OCI-M1 (cell line): ENCODE measurements around the gene RXFP3.

Experiments
- DNase-seq: peaks from one replicate; lab custom pipeline; 2025; lab: John Stamatoyannopoulos, UW

The RXFP3 gene

DNA sequence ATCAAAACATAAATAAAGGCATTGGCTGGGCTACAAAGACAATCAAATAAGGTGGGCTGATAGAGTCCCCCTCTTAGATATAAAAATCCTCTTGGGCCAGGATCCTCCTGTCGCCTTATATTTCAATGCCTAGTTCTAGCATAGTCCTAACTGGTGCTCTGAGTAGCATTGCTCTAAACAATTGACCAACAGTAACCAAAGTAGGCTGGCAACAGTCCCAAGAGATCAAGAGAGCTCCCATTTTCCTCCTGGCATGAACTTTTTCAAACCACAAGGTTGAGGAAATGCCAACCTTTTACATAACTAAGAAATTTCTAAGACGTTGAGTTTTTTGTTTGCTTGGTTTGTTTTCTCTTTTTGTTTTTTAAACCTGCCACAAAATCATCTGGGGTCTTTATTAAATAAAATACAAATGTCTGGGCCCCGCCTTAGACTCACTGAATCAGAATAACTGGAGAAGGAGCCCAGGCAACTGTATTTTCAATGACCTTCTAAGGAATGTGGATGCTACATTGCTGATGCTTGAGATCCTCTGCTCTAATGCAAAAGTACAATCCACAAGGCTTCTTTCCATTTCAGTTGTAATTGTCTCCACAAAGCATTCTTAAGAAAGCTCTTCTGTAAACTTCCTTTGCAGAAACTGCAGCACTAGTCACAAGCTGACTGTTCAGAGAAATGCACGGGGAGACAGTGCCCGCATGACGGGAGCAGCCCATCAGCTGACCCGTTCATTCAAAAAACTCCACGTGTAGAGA is 45.4 kb downstream of the RXFP3 start:
- no peak for DNase-seq

GRCh38 chr5:33984178-33984577 is 48.0 kb downstream of the RXFP3 start:
- DNase-seq, result no peak

DNA sequence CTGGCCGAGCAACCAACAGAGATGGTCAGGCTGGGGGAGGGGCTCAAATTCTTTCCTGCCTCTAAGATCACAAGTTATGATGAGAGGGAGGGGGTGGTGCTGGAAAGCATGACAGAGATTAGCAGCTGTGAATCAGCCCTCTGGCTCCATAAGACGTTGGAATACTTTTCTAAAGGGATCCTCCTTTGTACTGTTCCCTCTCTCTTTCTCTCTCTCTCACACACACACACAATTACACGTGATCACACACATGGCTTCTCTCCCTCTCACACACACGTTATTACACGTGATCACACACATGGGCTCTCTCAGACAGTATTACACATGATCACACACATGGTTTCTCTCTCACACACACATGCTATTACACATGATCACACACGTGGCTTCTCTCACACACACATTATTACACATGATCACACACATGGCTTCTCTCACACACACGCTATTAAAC is 48.5 kb downstream of the RXFP3 start, which contains the start of gene SLC45A2:
Gene SLC45A2 (minus strand): TSS at position 23 of the 454 bp plus-strand sequence. CDS start 110 bp downstream, outside the sequence.
- peak; percentile 36 for DNase-seq

- no peak for DNase-seq
Observed at GRCh38 chr5:33985447-33985846, 49.3 kb downstream of the RXFP3 start.
